NCI-H524 treated with DMSO at 0.1 percent for 48 hours (cell line): ENCODE results near the gene PDE4D.

Experiments
- DNase-seq: peaks from one replicate; lab custom pipeline; 2025; lab: John Stamatoyannopoulos, UW

The PDE4D gene

DNA sequence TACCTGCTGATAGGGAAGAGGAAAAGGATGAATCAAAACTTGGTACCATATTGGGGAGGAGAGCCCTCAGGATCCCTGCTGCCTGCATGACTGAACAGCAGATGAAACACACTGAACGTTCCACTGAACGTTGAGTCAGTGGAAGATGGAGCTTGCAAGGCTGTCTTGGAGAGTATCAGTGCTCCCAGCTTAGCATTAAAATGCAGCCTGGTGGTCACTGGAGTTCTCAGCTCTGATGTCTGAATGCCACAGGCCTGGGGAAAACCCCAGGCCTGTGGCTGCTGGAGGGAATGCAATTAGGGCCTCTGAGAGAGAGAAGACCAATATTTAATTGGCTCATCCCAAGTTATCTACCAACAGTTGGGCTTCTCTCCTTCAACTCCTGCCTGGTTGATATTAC lies 54.5 kb downstream of the PDE4D start:
- DNase-seq, result no peak

- DNase-seq, result no peak
Observed at GRCh38 chr5:59838067-59838466, 55.5 kb downstream of the PDE4D start.

GRCh38 chr5:59837071-59837470 lies 56.5 kb downstream of the PDE4D start:
- no peak for DNase-seq

- DNase-seq, result no peak
Observed at GRCh38 chr5:59835800-59836199, 57.7 kb downstream of the PDE4D start.

- no peak for DNase-seq
Observed at GRCh38 chr5:59833448-59833847, 60.1 kb downstream of the PDE4D start.

DNA sequence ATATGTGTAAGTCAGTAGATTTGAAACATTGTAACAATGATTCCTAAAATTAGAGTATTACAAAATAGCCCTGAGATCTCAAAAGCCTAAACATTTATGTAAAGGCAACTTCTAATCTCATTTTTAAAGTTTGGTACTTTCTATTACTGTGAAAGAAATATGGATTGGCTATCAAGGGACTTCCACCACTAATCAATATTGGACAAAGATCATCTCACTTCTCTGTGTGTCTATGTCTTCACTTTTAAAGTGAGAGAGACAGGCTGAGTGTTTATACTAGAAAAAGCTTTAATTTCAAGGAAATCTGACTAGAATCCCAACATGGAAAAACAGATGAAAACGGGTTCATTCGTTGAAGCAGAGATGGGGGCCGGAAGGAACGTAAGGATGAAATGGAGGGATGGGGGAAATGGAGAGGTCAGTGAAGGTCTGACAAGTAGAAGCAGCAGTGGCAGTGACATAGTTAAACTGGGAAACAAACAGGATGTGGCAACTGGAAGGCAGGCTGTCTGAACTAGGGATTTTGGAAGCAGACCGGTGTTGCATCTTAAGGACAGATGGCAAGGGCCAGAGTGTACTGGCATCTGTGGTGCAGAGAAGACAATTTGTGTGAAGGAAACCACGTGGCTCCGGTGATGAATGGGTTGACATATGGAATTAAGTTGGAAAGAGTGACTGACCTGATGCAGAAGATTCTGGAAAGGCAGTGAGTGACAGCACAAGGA lies 60.8 kb downstream of the PDE4D start:
- DNase-seq, result peak; percentile 28

- DNase-seq, result no peak
Observed at GRCh38 chr5:59831326-59832010, 62.1 kb downstream of the PDE4D start.

- no peak for DNase-seq
Observed at GRCh38 chr5:59830536-59831200, 62.9 kb downstream of the PDE4D start.

- no peak for DNase-seq
Observed at GRCh38 chr5:59829922-59830321, 63.6 kb downstream of the PDE4D start.

GRCh38 chr5:59829386-59829785 lies 64.1 kb downstream of the PDE4D start:
- no peak for DNase-seq

DNA sequence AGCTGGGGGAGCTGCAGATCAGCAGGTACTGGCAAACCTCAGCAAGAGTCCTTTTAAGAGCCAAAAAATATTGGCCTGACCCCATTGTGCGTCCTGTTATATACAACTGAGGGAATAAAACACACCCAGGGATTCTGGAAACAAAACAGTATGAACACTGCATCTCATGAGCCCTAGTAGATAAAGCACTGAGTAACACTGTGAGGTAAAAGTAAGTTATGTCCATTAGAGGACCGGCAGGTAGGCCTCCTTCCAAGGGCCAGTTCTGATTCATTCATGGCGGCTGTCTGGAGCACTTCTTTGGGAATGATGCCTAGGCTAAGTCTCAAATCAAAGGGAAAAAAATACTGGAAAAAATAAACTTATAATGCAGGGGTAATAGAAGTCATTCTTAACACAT lies 64.9 kb downstream of the PDE4D start:
- no peak for DNase-seq

GRCh38 chr5:59826996-59827395 lies 66.5 kb downstream of the PDE4D start:
- DNase-seq, result no peak

GRCh38 chr5:59823420-59823819 lies 70.1 kb downstream of the PDE4D start:
- no peak for DNase-seq

DNA sequence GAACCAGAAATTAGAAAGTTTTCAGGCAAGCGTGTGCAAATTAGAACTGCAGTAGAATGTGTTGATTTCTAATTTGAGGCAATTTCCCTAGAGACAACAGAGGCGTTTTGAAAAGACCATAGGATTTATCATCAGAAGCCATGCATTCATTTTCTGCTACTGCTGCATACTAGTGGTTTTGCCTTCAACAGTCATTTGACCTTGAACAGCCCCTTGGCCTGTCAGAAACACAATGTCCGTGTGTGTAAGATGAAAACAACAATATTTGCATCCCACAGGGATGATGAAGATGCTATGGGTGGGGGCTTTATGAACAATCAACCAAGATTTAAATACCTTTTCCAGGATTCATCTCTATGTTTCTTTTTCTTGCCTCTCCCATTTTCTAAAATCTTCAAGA lies 73.7 kb downstream of the PDE4D start:
- no peak for DNase-seq

DNA sequence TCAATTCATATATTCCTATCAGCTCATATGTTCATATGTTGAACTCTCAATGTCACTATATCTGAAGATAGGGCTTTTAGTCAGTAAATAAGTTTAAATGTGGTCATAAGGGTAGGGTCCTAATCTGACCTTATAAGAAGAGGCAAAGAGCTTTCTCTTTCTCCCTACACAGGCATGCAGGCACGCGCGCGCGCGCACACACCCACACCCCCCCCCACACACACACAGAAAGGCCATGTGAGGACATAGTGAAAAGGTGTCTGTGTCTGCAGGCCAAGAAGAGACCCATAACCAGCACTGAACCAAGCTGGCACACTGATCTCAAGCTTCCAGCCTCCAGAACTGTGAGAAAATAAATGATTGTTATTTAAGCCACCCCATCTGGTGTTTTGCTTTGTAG lies 76.0 kb downstream of the PDE4D start:
- DNase-seq, result no peak

GRCh38 chr5:59816654-59817300 lies 76.7 kb downstream of the PDE4D start:
- no peak for DNase-seq

GRCh38 chr5:59814537-59814872 lies 79.0 kb downstream of the PDE4D start:
- DNase-seq, result no peak

GRCh38 chr5:59813761-59814536 lies 79.6 kb downstream of the PDE4D start:
- peak; percentile 28 for DNase-seq

DNA sequence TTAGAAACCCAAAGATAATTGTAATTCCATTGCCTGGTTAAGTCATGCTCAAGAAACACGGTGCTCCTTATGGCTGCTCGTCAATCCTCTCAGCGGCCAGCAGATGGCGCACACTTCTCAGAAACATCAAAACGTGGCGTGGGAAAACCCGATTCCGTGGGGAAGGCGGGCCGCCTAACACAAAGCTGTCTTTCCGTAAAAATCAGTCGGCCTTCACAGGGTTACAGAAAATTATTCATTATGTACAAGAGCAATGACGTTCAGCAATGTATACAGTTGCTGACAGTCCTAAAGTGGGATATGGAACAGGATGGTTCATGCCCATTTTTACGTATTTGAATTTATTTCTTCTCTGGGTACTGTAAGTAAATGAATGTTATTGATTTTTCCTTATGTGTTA lies 83.5 kb downstream of the PDE4D start:
- DNase-seq, result no peak

GRCh38 chr5:59807806-59808205 lies 85.7 kb downstream of the PDE4D start:
- DNase-seq, result no peak

DNA sequence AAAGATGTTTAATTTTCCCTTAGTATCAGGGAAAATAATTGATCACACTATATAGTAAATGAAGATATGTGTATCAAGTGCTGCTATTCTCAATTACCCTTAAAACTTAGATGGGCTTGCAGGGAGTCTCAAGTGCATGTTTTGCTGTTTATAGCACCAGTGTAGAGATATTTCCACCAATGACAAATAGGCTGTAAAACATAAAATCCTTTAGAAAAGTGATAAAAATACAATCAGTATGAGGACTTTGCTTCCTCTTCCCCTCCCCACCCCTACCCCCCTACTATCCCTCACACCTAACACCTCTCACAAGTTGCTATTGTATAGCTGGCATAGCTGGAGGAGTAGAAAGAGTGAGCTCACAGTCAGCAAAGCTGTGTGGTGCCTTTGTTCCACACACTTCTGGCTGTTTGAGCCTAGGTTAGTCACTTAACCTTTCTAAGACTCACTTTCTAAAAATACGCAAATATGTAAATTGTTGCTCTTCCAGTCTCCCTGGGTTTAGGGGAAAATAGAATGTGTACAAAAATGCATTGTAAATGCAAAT lies 93.1 kb downstream of the PDE4D start:
- DNase-seq, result no peak
